Nephron (organoid): ENCODE results near the gene CLCC1.
"Not testable (repeated sequence)": the region's sequence is repeated elsewhere in the genome, so short reads cannot be mapped to it uniquely, and the experiment has no call there.

ENCODE experiments used
- H3K27ac Mint-ChIP-seq, 3 experiments: 2 replicates each; pipeline ENCODE4 v1.8.0; 2020; ENCODE audit warnings: mixed read lengths in 3 of 3, mild to moderate bottlenecking in 2 of 3, moderate library complexity in 1 of 3
- H3K27me3 Mint-ChIP-seq: 2 replicates; pipeline ENCODE4 v1.8.0; 2021; ENCODE audit warnings: low read depth, mild to moderate bottlenecking, moderate library complexity, mixed read lengths
- H3K36me3 Mint-ChIP-seq: 2 replicates; pipeline ENCODE4 v1.8.0; 2020; ENCODE audit warnings: low read depth, mixed read lengths
- H3K4me1 Mint-ChIP-seq: 2 replicates; pipeline ENCODE4 v1.8.0; 2020; ENCODE audit warnings: mixed read lengths
- H3K4me3 Mint-ChIP-seq, 3 experiments: 2 replicates each; pipeline ENCODE4 v1.8.0; 2020; ENCODE audit warnings: mild to moderate bottlenecking in 3 of 3, mixed read lengths in 3 of 3, moderate library complexity in 2 of 3
- H3K9me3 Mint-ChIP-seq: 2 replicates; pipeline ENCODE4 v1.8.0; 2020; ENCODE audit warnings: mixed read lengths
- CTCF ChIP-seq, 3 experiments: fragments of 200-600 bp; sonication (generic); IDR thresholded peaks; one replicate each; pipeline ENCODE4 v1.5.0; 2021; ENCODE audit warnings: antibody characterized with exemption in 3 of 3; ENCODE audit not compliant: unreplicated experiment in 3 of 3

Gene CLCC1

GRCh38 chr1:108963052-108963686, at the start of gene CLCC1:
Gene CLCC1 (minus strand): TSS chr1:108963484. CDS start chr1:108950437, 13,047 bp downstream.
- Mint-ChIP-seq H3K27me3 (no peaks in the 10 kb centered on the region), H3K36me3 (peaks cover 21% of the 10 kb centered on the region), H3K4me3 (peak within 1 kb of the TSS; percentile 92 to 95 (median 95)), H3K27ac (peak within 1 kb of the TSS; percentile 86 to 96 (median 93)), H3K4me1 (peaks cover 13% of the 10 kb centered on the region), H3K9me3 (no peaks in the 10 kb centered on the region)
- no peak for TF ChIP-seq CTCF (IDR thresholded peaks at IDR 0.05; ENCODE audit: unreplicated experiment in 3 of 3)

DNA sequence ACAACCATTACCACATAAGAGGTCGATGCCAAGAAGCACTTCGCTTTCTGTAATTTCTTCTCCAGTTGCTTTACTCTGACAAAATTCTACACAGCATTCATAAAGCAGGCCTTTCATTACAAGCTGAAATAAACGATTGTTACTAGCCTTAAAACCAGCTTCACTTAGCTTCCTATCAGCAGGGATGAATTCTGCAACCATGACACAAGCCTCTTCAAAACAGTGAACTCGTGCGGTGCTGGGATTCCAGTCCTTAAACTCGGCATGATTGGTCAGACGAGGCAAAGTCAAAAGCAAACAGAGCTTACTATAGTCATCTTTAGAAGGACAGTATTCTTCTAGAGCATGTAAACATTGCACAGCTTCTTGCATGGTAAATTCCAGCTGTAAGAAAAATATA, 48.1 kb upstream of the CLCC1 start:
- H3K9me3 Mint-ChIP-seq: peaks cover 5% of the 10 kb centered on the region
- no peaks in the 10 kb centered on the region for H3K4me1 Mint-ChIP-seq
- H3K27ac Mint-ChIP-seq: no peak overlapping the region
- no peak overlapping the region for H3K4me3 Mint-ChIP-seq
- TF ChIP-seq CTCF (IDR thresholded peaks at IDR 0.05; ENCODE audit: unreplicated experiment in 3 of 3): no peak
- no peaks in the 10 kb centered on the region for H3K27me3 Mint-ChIP-seq
- peaks cover 34% of the 10 kb centered on the region for H3K36me3 Mint-ChIP-seq

GRCh38 chr1:108996622-108997021, 33.3 kb upstream of the CLCC1 start:
- H3K27me3 Mint-ChIP-seq, H3K4me3 Mint-ChIP-seq, H3K27ac Mint-ChIP-seq, H3K4me1 Mint-ChIP-seq: not testable (repeated sequence)
- peaks cover 17% of the 10 kb centered on the region for H3K9me3 Mint-ChIP-seq
- H3K36me3 Mint-ChIP-seq: peaks cover 63% of the 10 kb centered on the region

GRCh38 chr1:108983114-108983513, 19.8 kb upstream of the CLCC1 start:
- no peaks in the 10 kb centered on the region for H3K4me1 Mint-ChIP-seq

GRCh38 chr1:108976658-108977057, 13.4 kb upstream of the CLCC1 start:
- H3K36me3 Mint-ChIP-seq: peaks cover 62% of the 10 kb centered on the region
- no peak overlapping the region for H3K4me3 Mint-ChIP-seq
- H3K27me3 Mint-ChIP-seq: no peaks in the 10 kb centered on the region
- no peak for TF ChIP-seq CTCF (IDR thresholded peaks at IDR 0.05; ENCODE audit: unreplicated experiment in 3 of 3)
- no peaks in the 10 kb centered on the region for H3K4me1 Mint-ChIP-seq
- H3K9me3 Mint-ChIP-seq: no peaks in the 10 kb centered on the region
- no peak overlapping the region for H3K27ac Mint-ChIP-seq

More at GRCh38 chr1:108983114-108983513, 19.8 kb upstream of the CLCC1 start:
- no peak for TF ChIP-seq CTCF (IDR thresholded peaks at IDR 0.05; ENCODE audit: unreplicated experiment in 3 of 3)
- Mint-ChIP-seq H3K4me3 (no peak overlapping the region), H3K9me3 (no peaks in the 10 kb centered on the region), H3K27me3 (no peaks in the 10 kb centered on the region), H3K36me3 (peaks cover 53% of the 10 kb centered on the region), H3K27ac (no peak overlapping the region)

DNA sequence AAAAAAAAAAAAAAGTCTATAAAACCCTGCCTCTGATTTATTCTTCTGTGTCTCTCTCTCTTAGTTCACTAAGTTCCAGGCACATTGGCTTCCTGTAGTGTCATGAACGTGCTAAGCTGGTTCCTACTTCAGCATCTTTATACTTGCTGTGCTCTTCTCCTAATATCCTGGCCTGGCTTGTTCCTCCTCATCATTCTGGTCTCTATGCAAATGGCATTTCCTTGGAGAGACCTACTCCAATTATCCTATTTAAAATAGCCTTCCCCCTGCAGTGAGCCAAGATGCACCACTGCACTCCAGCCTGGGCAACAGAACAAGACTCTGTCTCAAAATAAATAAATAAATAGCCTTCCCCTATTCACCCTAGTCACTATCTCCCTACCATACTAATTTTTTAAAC, 9.7 kb upstream of the CLCC1 start:
- Mint-ChIP-seq H3K27me3 (no peaks in the 10 kb centered on the region), H3K27ac (no peak overlapping the region)

More for the DNA sequence above, 9.7 kb upstream of the CLCC1 start:
- Mint-ChIP-seq H3K4me3 (no peak overlapping the region), H3K4me1 (no peaks in the 10 kb centered on the region), H3K9me3 (no peaks in the 10 kb centered on the region), H3K36me3 (peaks cover 44% of the 10 kb centered on the region)
- TF ChIP-seq CTCF (IDR thresholded peaks at IDR 0.05; ENCODE audit: unreplicated experiment in 3 of 3): no peak
